Cerebellar nuclear complex (tissue), 1 donor: ENCODE data around the gene RHD.
"Not testable (repeated sequence)": the region's sequence is repeated elsewhere in the genome, so short reads cannot be mapped to it uniquely, and the experiment has no call there.

Source experiments
- DNase-seq, 2 experiments: peaks; one replicate each; lab custom pipeline; 2025; lab: John Stamatoyannopoulos, UW

The RHD gene

DNA sequence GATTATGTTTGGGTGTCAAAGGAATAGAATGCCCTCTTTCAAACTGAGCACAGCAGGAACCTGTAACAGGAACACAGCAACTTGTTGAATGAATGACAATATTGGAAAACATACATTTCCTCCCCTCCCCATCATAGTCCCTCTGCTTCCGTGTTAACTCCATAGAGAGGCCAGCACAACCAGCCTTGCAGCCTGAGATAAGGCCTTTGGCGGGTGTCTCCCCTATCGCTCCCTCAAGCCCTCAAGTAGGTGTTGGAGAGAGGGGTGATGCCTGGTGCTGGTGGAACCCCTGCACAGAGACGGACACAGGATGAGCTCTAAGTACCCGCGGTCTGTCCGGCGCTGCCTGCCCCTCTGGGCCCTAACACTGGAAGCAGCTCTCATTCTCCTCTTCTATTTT lies at the start of gene RHD:
RHD (plus strand) TSS at position 272 of the 400 bp plus-strand sequence; CDS start at position 311, 39 bp downstream.
- not testable (repeated sequence) for DNase-seq

DNA sequence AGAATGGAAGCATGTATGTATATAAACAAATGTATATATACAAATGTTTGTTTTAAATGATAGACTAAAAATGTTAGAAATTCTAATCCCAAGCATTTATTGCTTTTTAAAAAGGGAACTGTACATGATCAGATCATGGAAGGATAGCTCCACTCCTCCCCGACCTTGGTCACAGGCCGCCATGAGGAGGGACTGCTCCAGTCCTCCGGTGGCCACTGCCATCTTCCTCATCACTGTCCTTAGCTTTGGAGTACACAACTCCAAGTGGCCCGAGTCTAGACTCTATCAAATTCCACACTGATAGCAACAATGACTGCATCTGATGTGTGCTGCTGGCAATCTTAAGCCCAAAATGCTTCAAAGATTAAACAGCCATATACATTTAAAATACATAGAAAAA lies 49.7 kb upstream of the RHD start:
- no peak for DNase-seq

DNA sequence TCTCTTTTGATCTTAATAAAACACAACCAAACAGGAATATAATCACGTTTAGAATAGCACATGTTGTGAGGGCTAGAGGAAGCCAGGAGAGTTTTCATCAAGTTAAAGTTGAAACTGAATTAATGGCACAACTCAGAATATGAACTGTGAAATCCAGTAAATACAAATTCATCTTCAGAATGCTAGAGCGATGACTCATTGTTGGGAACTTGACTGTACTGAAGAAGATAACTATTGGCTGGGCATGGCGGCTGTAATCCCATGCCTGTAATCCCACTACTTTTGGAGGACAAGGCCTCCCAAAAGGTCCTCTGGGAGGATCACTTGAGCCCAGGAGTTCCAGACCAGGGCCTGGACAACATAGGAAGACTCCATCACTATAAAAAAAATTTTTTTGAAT lies 48.8 kb upstream of the RHD start:
- no peak for DNase-seq

DNA sequence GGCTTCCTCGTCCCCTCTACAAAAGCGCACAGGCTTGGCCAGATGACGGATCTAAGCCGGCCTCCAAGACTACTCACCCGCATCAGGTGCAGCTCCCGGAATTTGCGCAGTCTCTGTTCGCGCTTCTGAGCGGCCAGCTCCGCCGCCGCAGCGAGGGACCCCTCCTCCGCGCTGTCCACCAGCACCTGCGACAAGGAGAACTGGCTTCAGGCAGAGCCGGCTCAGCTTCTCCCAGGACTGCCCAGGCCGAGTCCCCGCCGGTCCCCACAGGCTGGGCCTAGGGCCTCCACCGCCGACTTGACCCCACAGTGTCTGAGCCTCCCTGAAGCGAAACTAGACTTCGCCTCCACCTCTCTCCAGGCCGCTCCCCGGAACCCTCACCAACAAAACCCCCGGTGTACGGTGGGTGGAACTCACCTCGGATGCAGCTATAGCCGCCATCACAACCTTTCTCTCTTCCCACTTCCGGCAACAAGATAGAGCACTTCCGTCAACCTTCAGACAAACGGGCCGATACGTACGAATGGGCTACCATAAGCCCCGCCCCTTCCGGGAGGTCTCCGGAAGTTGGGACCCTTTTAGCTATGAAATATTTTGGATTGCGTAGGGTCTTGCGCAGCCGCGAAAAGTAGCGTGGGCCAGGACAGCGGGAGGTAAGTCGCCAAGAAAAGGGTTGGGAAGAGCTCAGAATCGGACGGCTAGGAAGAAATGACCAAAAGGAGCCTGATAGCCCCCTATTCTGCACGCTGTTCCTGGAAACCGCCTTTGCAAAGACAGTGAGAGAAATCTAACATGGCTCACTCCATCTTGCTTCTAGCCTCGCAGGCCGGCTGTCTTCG lies 40.1 kb upstream of the RHD start, which contains the start of gene SYF2:
SYF2 (minus strand) TSS at position 476 of the 839 bp plus-strand sequence; CDS start at position 441, 35 bp downstream.
- DNase-seq = peak; percentile 67 to 80

DNA sequence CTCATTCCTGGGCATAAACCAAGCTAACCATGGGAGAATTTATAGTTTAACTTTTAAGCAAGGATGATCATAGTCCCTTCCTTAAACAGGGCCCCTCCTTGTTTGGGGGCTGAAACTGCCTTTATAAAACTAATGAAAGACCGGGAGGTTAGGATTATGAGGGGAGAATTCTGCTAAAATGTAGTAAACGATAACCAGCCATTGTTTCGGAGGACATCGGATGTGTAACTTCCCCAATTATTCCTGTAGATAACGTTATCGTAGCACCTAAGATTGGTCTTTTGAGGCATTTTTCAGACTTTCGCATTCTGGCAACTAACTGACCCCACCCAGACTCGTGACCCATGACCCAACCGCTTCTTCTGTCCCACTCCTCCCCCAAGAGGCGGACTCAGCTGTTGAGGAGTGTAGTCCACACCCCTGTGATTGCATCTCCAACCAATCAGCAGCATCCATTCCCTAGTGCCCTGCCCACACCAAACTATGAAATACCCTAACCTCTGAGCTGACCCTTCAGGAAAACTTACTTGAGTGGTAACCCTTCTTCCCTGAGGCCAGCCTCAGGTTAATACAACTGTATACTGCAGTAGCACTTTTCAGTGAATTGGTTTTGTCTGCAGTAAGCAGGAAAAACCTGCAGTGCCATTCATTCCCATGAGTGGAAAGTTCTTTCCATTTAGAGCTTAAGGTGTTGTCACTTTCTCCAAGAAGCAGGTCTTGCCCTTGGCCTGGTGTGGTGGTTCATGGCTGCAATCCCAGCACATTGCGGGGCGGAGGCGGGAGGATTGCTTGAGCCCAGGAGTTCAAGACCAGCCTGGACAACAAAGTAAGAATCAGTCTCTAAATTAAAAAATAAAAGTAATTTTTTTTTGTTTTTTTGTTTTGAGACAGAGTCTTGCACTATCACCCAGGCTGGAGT lies 39.2 kb upstream of the RHD start:
- DNase-seq = no peak

DNA sequence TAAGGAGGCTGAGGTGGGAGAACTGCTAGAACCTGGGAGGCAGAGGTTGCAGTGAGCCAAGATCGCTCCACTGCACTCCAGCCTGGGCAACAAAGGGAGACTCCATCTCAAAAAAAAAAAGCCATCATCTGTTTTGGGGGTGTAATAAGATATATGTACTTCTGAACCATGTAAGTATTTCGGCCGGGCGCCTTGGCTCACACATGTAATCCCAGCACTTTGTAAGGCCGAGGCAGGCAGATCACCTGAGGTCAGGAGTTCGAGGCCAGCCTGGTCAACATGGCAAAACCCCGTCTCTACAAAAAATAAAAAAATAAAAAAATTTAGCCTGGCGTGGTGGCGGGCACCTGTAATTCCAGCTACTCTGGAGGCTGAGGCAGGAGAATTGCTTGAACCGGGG lies 36.9 kb upstream of the RHD start:
- DNase-seq = not testable (repeated sequence)

DNA sequence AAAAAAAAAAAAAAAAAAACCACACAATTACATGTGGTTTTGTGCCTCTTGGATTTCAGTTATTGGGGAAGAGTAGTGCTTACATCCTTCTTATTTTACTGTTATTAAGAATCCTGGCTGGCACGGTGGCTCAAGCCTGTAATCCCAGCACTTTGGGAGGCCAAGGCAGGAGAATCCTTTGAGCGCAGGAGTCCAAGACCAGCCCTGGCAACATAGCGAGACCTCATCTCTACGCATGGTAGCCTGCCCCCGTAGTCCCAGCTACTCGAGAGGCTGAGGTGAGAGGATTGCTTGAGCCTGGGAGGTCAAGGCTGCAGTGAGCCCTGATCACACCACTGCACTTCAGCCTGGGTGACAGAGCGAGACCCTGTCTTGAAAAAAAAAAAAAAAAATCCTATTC lies 36.0 kb upstream of the RHD start:
- DNase-seq = not testable (repeated sequence)

DNA sequence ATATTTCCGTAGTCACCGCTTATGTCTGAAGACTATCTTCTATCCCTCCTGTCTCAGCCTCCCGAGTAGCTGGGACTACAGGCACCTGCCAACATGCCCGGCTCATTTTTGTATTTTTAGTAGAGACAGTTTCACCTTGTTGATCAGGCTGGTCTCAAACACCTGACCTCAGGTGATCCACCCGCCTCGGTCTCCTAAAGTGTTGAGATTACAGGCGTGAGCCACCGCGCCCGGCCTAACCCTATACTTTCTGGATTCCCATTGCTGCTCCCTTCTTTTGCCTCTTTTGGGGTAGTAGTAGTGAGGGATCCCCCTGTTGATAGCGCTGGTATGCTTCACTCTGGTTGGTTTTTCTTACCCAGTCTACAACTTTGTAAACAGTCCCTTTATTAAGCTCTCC lies 34.3 kb upstream of the RHD start:
- no peak for DNase-seq

DNA sequence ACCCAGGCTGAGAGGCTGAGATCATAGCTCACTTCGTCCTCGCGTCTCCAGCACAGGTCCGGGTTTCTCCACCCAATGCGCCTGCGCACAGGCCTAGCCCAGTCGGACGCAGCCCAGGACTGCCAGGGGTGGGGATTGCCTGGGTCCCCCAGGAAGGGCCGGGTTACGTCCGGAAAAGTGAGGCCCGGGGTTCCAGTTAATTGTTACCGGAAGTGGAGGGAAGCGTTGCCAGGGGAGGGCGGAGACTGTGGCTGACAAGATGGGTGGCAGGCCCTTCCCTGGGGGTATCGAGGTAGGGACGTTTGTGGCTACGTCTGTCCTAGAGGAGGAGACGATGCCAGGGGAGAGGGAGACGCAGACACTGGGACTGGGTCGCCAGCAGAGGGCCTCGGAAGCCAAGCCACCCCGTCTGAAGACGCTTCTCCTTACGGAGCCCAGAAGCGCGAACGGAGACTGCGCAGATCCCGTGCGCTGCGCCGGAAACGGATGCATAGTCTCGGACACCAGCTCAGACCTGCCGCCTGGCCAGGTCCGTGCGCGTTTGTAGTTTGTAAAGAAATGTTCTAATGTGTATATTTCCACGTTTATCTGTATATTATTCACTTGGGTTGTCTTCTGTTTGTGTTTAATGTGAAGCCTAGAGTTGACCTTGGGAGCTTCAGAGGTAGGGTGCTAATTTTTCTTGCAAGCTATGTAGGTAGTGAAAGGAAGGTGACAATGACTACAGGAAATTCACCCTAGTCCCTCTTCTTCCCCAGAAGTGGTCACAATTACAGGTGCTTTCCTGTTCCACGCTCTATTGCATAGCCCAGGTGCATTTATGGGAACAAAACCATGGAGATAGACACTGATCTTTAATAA lies 32.4 kb upstream of the RHD start:
- DNase-seq = peak; percentile 43 to 80

DNA sequence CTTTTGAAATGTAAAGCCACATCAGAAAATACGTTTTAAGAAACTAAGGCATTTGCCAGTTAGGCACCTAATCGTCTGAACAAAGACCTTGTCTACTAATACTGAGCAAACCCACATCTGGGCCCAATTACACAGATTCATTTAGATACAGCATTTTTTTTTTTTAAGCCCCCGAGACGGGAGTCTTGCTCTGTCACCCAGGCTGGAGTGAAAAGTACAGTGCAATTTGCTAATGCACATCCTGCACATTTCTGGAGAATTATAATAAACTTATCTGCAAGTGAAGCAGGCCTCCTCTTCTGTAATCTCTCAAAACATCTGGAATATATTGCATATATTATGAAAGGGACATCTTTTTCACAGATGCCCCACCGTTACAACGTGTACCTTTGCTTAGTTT lies 28.4 kb upstream of the RHD start:
- no peak for DNase-seq

DNA sequence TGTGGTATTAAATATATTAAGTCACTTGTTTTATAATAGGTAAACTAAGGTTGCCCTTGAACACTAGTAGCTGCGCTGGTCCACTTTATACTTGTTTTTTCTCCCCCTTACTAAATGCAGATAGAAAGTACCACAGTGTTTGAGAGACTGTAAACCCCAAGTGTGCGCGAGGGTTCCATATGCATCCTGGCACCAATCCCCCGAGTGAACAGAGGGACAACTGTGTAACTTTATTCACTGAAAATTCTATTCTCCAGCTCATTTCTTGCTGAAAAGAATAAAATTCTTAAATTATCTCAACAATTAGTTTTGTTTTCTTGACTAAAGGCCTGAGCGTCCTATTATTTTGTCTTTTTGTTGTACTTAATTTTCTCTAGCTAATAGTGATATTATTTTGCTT lies 26.9 kb upstream of the RHD start:
- no peak for DNase-seq

DNA sequence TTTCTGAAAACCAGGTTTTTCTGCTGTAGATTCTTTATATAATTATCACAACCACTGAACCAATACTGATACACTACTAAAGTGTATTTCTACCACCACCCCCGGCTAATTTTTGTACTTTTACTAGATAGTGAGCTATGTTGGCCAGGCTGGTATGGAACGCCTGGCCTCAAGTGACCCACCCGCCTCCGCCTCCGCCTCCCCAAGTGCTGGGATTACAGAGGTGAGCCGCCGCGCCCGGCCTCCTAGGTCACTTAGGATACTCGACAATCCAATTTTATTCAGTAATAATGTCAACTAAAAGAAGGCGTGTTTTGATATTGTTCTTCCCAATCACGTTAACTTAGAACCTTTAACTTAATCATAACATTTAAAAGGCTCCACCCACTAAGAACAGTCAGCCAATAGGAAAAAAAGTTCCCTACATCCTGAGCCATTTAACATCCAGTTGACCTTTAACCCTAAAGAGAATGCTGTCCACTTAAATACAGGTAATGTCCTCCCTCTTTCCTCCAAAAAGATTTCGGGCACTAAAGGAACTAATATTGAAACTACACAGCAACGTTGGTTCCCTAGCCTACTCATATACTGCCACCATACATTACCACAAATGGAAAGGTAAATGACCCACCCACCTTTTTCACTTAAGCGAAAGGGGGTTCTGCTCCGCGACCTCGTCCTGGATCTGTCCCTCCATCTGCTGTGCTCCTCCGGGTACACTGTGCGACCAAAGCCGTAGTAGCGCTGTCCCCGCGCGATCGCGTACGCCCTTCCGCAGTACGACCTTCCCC lies 26.3 kb upstream of the RHD start:
- DNase-seq = no peak

DNA sequence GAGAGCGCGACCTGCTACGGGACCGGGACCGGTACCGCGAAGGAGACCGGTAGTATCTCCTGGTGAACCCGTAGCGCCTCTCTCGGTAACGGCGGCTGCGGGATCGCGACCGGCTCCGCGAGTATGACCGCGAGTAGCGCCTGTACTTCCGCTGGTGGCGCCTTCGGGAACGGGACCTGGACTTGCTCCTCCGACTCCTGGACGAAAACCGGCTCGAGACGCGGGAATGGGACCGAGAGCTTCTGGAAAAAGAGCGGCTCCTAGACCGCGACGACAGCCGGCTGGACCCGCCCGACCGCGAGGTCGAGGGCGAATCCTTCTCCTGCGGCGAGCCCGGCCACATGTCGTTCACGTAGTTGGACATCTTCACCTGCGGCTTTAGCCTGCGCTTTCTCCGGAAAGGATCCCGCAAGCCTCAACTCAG lies 25.7 kb upstream of the RHD start:
- DNase-seq = no peak

DNA sequence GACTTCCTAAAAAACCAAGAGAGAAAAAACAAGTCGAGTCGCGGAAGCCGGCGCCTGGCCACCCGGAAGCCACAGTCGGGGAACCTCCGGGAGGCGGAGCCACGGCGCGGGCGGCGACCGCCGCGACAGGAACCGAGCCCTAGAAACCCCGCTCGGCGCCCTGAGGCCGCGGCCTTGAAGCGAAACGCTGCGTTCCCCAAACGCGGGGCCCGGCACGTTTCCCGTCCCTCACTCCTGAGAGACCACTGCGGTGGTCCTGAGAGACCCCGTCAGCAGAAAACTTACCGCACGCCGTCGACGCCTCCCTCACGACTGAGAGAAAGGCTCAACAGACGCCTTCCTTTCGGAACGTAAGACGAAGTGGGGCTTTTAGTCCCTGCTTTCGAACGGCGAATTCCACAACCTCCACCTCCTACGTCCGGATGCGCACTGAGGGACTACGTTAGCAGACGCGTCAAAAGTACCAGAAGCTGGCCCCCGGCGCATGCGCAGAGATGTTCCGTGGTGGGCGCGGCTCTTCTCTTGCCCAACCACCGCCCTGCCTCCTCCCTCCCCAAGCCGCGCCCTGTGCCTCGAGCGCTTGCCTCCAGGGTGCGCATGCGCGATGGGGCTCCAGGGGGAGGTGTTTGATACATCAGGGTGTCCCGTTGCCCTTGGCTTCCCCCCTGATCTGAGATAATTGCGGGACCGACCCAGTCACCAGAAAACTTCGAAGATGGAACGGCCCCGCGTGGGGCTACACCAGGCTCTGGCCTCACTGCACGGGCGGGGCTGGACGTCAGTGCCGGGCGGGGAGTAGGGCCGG lies 25.1 kb upstream of the RHD start, which contains the start of gene RSRP1:
RSRP1 (minus strand) TSS at position 431 of the 805 bp plus-strand sequence. CDS start 491 bp downstream, outside the sequence.
- DNase-seq = peak; percentile 80 to 98

DNA sequence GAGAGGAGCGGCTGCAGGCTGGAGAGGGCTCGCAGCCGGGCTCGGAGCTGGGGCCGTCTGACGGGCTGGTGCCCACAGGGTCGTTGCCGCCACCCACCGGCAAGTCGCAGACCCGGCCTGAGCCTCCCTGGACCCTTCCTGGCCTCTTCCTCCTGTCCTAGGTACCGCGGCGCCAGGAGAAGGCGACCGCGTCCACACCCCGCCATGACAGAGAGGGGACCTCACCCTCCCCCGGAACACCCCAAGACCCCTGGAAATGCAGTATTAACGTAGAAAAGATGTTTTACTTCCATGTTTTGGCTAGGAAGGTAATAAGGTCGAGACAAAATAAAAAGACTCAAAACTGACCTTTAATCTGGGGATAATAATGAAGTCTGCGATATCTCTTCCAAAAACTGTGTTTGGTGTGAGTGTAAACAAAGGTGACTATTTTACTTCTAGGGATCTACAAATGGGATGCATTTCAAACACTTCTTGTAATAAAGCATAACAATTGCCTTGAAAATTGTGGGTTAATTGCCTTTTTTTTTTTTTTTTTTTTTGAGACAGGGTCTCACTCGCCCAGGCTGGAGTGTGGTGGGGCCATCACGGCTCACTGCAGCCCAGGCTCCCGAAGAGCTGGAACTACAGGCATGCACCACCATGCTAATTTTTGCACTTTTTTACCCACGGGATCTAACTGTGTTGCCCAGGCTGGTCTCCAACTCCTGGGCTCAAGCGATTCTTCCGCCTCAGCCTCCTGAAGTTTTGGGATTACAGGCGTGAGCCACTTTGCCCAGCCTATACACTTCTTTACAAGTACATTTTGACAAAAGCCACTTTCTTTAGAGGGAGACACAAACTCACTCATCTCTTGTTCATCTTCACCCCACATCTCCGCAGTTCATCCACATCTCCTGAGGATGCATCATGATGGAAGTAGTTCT lies 24.2 kb upstream of the RHD start:
- no peak for DNase-seq

DNA sequence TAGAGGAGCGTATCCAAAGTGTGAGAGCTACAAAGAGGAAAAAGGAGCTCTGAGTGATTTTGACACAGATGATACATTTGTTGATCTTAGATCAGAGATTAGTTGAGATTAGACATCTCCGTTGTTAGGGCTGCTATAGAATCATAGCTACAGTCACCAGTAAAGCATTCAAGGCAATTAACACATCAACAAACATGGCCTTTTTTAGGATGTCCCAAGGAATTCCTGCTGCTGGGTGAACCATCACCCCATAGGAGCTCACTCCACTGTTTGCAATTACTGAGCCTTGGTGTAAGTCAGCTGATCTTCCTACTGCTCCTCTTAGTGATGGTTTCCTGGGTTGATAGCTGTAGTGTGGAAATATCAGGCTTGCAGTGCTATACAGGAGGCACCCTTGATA lies 18.4 kb upstream of the RHD start:
- DNase-seq = no peak

DNA sequence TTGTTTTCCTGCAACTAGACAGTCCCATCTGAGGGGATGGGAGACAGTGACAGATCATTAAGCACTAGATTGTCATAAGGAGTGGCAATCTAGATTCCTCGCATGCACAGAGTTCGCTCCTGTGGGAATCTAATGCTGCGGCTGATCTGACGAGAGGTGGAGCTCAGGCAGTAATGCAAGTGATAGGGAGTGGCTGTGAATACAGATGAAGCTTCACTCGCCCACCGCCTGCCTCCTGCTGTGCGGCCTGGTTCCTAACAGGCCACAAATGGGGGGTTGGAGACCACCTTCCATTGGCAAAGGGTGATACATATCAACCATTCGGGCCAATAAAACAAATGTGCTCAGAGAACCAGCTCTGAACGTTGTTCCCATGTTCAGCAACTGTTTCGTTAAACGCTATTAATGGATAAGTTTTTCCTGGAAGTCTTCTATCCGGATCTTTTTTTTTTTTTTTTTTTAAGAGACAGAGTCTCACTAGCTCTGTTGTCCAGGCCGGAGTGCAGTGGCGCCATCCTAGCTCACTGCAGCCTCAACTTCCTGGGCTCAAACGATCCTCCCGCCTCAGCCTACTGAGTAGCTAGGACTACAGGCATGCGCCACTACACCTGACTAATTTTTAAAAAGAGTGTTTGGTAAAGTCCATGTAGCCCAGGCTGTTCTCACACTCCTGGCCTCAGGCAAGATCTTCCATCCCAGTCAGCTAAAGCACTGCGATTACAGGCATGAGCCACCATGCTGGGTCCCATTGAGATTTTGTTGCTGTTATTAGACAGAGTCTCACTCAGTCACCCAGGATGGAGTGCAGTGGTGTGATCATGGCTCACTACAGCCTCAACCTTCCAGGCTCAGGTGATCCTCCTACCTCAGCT lies 16.4 kb upstream of the RHD start:
- DNase-seq = no peak

DNA sequence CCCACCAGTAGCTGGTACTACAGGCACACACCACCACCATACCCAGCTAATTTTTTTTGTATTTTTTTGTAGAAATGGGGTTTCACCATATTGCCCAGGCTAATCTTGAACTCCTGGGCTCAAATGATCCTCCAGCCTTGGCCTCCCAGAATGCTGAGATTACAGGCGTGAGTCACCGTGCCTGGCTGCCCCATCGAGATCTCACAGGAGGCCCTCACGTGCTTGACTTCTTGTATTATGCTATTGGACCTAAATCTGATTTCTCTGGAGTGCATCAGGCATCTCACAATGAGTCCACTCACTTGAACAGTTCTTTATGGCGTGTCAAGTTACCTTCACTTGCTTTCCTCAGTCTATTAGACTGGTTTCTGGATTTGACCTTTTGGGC lies 15.7 kb upstream of the RHD start:
- no peak for DNase-seq
